CD4-positive, alpha-beta T cell treated with Interleukin-2 at 100 ng/mL for 4 hours (primary cell): Measurements from ENCODE around the gene BBS7.
A peak's percentile ranks its signal among the peaks of the same experiment; 100 is the strongest.

Source experiments
- DNase-seq: peaks from one replicate; pipeline ENCODE4 v3.0.0-alpha.2; 2020; ENCODE audit warnings: low spot score

BBS7 gene

DNA sequence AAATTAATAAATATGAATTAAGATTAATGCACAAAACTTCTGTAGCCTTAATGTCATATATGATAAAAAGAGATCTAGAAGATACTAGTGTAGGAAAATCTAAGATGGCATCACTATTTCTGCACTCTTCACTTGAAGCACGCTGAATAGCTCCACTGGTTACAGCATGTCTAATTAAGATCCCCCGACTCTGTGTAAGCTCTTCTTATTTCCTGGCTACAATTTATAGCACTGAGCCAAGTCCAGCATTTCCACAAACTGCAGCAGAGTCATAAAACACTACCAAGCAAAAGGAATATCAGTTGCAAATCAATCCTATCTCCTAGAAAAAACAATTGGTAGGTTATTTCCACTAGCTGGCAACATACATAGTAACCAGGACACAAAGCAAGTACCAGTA is 45.3 kb downstream of the BBS7 start:
- no peak for DNase-seq

DNA sequence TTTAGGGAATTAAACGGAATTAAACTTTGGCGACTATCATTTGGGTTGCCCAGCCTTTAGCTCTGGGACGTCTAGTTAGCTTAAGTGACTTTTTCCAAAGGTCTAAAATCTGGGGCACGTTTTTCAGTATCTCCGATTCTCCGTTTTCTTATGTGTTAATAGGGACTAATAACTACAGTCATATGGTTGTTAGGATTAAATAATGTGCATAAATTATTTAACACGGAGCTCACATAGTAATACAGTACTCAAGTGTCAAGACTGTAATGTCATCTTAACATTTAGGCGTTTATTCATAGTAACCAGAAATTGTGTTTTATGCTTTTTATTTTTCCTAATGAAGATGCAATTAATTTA is 46.1 kb downstream of the BBS7 start:
- no peak for DNase-seq

DNA sequence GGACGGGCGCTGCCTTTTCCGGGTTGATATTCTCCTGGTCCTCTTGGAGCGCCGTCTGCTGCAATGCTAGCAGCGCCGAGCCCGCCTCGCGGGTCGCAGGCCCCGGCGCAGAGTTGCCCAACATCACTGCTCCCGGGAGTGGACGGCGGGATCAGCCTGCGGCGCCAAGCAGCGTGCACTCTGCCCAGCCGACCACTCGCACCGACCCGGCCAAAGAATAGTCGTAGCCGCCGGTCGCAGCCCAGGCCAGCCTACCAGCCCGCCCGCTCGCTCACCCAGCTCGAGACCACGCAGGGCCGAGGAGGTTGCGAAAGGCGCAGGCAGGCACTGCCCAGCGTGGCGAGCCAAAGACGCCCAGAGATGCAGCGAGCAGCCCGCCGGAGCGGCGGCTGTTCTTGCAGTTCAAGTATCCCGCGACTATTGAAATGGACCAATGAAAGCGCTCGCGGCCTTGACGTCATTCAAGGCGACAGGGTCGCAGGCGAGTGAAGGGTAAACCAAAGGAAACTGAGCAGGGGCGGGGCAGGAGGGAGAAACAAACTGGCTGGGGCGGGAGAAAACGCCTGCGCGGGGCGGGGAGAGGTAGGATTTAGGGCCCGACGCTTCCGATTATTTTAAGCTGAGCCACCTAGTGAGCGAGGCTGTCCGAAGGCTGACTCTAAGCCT is 46.6 kb downstream of the BBS7 start, which contains the start of gene CCNA2:
Gene CCNA2 (minus strand): TSS at position 379 of the 666 bp plus-strand sequence. CDS start 255 bp downstream, at position 124.
- peak; percentile 97 for DNase-seq

DNA sequence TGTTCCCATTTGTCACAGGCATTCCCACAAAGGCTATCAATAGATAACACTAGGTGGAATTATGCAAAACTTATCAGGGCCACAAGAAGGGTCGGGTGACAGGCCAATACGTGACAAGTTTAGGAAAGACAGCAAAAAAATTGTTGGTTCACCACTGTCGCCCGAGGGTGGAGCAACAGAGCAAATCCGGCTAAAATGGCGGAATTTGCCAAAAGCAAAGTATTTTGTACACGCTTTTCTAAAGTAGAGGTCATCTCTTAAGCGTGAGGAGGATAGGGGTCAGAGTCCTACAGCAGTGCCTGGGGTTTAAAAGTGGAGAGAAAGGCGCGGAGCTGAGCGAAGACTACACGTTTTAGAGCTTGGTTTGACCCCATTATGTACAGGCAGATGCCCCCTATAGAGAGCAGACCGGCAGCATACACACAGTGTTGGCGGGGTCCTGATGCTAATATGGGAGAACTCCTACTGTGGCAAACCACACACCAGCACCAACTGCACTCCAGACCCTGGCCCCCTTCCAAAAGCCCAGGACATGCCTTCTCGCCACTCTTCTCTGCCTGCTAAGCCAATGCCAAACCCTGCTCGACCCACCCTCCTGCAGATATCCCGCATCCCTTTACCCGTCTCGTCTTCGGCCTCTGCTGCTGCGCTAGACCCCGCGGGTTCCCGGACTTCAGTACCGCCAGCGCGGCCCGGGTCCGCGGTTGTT is 47.3 kb downstream of the BBS7 start:
- DNase-seq: peak; percentile 32

DNA sequence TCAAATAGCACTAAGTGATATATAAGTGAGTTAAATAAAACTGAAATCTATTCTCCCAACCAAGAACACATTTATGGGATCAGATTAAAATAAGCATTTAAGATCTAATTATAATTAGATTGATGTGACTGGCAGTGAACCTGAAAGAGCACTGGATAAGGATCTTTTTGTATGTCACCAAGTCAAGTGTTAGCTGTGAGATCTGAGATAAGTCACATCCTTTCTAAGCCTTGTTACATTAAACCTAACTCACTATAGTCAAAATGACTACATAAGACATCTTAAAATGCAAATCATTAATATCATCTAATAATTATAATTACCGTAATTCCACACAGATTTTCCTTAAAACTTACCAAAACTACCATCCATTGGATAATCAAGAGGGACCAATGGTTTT is 48.2 kb downstream of the BBS7 start:
- no peak for DNase-seq

DNA sequence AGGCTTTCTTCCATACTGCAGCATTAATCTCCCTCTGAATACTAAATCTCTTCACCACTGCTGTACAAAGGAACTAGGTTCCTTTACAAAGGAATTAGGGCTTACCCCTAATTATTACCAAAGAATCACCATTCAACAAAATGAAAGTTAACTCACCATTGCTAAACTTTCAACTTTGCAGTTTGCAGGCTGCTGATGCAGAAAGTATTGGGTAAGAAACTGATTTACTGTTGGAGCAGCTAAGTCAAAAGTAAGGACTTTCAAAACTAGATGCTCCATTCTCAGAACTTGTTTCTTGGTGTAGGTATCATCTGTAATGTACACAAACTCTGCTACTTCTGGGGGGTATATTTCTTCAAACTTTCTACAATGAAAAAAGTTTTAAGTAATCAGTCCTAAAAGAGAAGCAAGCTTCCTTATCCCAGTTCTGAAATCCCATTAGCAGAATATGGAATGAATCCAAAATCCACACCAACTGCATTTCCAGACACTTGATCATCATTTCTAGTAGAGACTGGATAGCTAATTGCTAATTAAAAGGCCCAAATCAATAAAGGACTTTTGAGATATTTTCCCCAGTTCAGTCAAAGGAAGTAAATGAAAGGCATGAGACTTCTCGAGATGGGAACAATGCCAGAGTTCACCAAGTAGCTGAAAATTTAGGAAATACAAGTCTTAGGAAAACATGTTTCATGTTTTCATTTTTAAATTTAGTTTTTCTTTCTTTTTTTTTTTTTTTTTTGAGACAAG is 50.9 kb downstream of the BBS7 start:
- no peak for DNase-seq

DNA sequence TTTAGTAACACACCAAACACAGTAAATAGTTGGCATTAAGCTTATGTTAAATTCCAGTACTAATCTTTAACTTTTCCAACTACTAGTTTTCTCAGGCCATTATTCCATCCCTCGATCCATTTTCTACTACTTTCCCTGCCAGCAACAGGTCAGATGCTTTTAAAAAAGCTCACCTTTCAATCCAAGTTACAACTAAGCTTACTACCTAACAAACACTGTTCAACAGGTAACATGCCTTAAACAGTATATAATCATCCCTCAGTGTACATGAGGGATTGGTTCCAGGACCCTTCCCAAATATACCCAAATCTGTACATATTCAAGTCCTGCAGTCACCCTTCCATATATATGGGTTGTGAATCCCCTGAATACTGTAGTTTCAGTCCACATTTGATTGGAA is 52.1 kb downstream of the BBS7 start:
- no peak for DNase-seq

DNA sequence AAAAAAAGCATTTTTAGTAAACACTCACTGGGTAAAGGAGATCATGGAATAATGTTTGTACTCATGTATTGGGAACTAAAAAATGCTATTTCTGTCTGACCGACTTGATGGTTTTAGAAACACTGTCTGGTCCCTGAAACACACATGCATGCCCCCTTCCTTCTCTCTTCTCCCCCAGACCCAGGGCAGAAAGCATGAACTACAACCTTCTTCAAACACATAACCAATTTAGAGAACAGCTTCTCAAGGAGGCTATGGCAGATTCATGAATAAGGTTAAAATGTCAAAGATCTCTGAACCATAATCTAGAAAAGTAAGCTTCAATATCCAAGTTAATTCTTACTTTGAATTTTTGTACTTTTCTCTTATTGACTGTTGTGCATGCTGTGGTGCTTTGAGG is 52.6 kb downstream of the BBS7 start:
- DNase-seq: no peak

DNA sequence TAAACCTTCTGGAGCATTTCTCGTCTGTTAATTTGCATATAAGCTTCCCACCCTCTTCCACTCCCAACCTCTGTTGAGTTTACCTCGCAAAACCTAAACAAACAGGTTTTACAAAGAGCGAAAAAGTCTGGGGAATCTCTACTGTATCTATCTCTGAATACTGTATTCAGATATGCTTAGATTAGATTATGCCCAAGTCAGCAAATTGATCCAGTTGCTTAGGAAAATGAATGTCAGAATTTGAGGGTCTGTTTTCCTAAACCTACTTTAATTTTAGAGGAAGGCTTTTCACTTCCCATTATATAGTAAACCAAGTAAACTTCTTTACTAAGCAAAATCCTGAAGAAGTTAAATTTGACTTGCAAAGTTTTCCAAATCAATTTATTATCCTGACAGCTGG is 53.3 kb downstream of the BBS7 start:
- DNase-seq: no peak

DNA sequence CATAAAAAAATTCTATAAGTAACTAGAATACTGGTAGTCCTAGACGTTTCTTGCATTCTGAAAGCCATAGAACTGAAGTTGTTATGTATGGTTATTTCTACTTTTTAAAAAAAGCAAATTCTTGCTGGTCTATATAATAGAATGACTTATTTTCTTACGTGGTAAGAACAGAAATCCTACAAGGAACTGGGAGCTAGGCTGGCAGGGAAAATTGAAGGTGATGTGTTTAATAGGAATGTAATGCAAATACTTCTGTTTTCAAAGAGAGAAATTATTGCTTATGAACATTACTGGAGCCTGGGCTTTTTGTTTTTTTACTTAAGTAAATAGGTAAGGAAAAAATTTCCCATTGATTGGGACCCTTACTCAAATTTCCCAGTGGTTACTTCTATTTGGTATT is 55.5 kb downstream of the BBS7 start:
- DNase-seq: no peak

DNA sequence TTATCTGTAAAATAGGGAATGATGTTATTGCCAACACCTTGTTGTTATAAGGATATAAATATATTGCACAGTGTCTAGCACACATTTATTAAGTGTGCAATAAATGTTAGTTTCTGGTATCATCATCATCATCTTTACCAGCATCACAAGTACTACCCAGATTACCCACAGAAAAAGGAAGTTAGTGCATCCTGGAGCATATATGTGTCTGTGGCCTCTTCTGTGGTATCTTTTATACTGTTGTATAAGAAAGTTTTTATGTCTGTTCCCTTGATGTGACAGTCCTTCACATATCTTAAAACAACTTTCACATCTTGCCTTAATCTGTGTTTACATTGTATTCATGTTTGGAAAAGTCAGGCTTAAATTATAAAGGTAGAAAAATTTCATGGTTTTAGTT is 59.2 kb downstream of the BBS7 start:
- DNase-seq: no peak

DNA sequence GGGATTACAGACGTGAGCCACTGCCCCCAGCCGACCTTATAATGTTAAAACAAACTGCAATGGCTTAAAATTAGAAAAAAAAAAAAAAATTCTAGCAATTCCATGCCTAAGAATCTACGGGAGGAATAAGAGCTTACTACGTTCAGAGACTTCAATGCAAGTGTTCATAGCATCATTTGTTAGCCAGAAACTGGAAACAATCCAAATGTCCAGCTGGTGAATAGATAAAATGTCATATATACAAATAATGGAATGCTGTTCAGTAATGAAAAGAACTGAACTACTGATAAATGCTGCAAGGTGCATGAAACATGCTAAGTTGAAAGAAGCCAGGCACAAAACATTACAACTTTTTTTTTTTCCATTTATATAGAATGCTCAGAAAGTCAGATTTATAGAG is 63.9 kb downstream of the BBS7 start:
- DNase-seq: no peak

DNA sequence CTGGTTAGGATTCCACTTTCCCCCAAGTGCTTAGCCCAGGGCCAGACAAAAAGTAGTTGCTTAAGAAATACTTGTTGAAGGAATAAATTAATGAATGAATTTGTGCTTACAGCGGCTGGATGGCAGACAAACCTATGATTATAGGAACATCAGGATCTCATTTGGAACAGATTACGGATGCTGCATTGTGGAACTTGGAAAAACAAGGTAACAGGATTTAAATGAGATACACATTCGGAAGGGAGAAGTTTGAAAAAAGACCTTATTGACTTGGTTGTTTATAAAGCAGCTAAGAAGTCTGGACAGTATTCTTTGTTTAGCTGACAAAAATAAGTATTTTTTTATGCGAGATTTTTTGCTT is 68.6 kb downstream of the BBS7 start:
- no peak for DNase-seq

DNA sequence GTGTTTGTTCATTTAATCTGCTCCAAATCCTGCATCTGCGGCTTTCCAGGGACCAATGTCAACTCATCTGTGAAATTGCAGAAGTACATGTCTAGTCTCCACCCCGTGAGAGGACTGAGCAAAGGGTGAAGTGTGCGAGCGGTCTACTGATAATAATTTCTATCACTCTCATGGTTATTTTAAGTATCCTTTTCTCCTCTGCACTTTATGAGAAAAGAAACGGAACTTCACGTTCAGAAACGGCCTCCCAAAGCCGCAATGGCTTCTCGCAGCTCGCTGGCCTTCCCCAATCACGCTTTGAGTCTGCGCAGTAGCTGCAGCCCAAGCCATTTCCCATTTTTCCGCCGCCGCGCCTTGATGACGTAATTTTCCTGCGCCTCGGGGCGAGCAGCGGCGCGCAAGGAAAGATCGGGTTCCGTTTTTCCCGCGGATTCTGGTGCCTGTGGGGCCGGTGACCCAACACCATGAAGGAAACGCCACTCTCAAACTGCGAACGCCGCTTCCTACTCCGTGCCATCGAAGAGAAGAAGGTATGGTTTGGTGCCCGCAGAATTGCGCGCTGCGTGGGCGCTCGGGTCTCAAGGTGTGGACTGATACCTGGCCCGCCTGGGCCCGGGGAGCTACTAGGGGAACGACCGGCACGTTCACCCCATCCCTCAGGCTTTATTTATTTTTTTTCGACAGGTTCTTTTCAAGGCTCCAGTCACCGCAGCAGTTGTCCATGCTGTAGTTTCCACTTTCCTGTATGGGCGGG is 69.1 kb downstream of the BBS7 start, which contains the start of gene EXOSC9:
Gene EXOSC9 (plus strand): TSS at position 363 of the 754 bp plus-strand sequence. CDS start 102 bp downstream, at position 465.
- DNase-seq: peak; percentile 95

DNA sequence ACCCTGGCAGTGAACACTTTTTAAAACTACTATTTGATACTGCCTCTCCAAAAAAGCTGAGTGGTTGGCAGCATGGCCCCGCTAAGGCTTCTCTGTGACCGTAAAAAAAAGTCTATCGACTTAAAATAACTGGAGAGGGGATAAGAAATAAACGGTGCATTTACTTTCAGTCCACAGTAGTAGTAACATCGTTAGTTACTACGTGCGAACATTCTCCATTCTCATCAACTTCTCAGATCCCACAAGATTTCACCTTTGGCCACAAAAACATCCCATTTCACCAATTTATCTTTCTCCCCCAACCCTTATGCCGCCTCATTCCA is 69.7 kb downstream of the BBS7 start:
- no peak for DNase-seq

DNA sequence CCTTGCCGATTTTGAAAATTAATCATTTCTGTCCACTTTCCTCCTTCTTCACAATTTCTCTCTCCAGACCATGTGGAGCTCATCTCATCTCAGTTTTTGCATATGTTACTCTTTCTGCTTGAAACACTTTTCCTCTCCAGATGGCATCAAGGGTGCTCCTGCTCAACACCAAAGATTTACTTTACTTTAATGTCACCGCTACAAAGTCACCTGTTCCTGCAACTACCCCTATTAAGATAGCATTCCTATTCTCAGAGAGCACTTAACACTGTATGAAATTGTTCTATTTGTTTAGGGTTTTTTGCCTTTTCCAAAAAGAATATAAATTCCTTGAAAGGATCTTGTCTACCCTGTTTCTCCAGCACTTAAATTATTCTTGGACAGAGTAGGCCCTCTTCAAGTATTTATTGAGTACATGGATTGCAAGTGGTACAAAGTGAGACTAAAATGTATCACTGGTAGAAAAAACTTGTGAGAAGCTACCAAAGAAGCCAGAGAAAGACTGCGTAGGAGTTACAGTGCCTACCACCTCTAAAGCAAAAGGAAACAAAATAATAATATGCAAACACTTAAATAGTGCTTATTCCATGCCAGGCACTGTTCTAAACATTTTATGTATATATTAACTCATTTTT is 70.3 kb downstream of the BBS7 start:
- DNase-seq: no peak

DNA sequence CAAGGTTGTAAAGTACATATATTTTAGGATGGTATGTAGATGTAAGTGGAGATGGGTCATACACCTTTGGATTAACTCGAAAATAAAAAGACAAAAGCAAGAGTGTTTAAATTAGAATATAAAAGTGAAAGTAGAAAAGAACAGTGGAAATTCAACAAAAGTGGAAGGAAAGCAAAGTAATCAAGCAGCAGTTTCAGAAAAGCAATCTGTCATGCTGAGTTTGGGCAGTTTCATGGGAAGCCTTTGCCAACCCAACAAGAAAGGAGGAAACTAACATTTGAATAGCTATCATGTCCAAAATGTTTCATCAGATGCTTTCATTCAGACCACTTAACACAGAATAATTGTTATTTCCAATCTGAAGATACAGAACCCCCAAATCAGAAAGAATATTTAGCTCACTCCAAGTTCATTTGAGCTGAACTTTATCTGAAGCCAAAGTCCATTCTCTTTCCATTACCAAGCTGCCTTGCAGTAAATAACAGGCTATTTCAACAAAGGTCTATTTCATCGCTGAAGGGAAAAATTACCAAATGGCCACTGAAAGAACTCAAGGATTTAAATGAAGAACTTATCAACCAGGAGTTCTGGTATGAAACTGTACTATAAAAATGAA is 71.0 kb downstream of the BBS7 start:
- no peak for DNase-seq

DNA sequence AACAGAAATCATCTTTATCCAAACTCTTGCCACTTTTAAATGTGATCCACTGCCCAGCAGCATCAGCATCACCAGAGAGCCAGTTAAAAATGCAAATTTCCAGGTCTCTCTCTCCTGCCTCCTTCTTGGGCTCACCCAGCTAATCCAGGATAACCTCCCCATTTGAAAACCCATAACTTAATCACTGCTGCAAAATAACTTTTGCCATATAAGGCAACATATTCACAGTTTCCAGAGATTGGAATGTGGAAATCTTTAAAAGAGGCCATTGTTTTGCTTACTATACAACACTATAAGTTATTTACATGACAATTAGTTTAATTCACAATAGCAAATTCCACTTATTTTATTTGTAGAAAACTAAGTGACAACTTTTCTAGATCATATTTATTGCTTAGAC is 74.0 kb downstream of the BBS7 start:
- no peak for DNase-seq

DNA sequence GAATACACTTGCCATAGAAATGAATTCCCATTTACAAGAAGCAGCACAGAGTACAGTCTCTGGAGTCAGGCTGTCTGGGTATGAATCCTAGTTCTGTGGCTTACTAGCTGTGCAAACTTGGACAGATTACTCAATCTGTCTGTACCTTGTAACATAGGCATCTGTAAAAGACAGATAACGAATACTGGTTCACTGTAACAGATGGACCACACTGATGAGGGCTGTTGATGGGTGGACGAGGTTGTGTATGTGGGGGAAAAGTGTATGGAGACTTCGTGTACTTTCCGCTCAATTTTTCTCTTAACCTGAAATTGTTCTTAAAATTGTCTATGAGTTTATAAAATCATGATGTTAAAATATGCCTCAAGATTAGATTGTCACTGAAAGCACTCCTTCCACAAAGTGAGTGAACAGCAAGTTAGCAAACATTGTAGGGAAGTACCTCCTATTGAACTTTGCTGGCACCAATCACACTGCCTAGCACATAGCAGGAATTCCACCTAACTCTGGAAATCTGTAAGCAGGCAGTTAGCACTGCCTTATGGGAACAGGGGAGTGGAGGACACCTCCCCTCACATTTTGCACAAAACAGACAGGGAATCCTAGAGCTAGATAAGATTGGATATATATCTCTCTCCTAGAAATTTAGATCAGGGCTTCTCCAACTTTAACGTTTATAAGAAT is 75.6 kb downstream of the BBS7 start:
- no peak for DNase-seq

DNA sequence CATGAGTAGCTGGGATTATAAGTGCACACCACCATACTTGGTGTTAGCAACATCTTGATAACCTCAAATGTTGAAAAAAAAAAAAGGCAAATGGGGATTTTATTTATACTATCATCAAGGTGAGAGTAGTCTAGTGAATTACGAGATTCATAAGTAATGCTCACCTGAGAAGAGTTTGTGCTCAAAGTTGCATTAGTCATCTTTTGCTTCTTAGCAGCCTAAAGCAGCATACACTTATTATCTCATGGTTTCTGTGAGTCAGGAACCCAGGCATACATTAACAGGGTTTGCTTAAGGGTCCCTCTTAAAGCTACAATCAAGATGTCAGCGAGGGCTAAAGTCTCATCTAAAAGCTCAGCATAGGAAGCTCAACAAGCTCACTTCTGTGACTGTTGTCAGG is 77.3 kb downstream of the BBS7 start:
- no peak for DNase-seq

DNA sequence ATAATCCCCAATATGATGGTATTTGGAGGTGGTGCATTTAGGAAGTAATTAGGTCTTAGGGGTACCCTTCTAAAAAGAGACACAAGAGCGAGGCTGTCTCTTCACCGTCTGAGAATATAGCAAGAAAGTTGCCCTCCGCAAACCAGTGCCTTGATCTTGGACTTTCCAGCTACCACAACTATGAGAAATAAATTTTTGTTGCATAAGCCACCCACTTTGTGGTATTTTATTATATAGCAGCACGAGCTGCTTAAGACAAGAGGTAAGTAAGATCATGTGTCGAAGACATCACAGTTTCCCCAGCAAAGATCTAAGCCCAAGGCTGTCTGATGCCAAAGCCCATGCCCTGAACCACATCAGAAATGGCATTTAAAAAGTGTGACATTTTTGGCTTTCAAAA is 78.8 kb downstream of the BBS7 start:
- no peak for DNase-seq
